Astrocyte (in vitro differentiated cells and primary cell): ENCODE data around the gene OTOGL. TPM values are rescaled to one million over a fixed set of nuclear protein-coding genes. Genes with fewer than 3 reads are reported as not detected.
A peak's percentile ranks its signal among the peaks of the same experiment; 100 is the strongest.

Experiments
- DNase-seq: peaks from one replicate; pipeline ENCODE4 v3.0.0-alpha.2; 2010; ENCODE audit warnings: low read depth
- FAIRE-seq: peaks from 2 replicates; lab custom pipeline; 2011; peaks lifted over from hg19 to GRCh38; lab: Jason Lieb, UNC
- H2AFZ ChIP-seq: 2 replicates; pipeline ENCODE4 v1.6.0; 2012; ENCODE audit warnings: low read depth, low read length, inconsistent platforms
- H3K27ac ChIP-seq: 2 replicates; pipeline ENCODE4 v1.5.1; 2011; ENCODE audit warnings: low read depth, low read length, inconsistent platforms
- H3K27me3 ChIP-seq: 2 replicates; pipeline ENCODE4 v1.6.0; 2011; ENCODE audit warnings: low read length, inconsistent platforms; ENCODE audit not compliant: insufficient read depth
- H3K36me3 ChIP-seq: 2 replicates; pipeline ENCODE4 v1.5.1; 2011; ENCODE audit warnings: low read length, inconsistent platforms; ENCODE audit not compliant: insufficient read depth
- H3K4me1 ChIP-seq: 2 replicates; pipeline ENCODE4 v1.5.1; 2011; ENCODE audit warnings: low read length, inconsistent platforms; ENCODE audit not compliant: insufficient read depth
- H3K4me2 ChIP-seq: 2 replicates; pipeline ENCODE4 v1.6.0; 2012; ENCODE audit warnings: low read length, inconsistent platforms
- H3K4me3 ChIP-seq: 2 replicates; pipeline ENCODE4 v1.5.1; 2011; ENCODE audit warnings: low read depth, mild to moderate bottlenecking, low read length, inconsistent platforms; ENCODE audit not compliant: insufficient read depth
- H3K79me2 ChIP-seq: 2 replicates; pipeline ENCODE4 v1.6.0; 2012; ENCODE audit warnings: mild to moderate bottlenecking, low read length, inconsistent platforms; ENCODE audit not compliant: insufficient read depth
- H3K9ac ChIP-seq: 2 replicates; pipeline ENCODE4 v1.6.0; 2012; ENCODE audit warnings: mild to moderate bottlenecking, low read length, inconsistent platforms
- H3K9me3 ChIP-seq: 2 replicates; pipeline ENCODE4 v1.5.1; 2012; ENCODE audit warnings: low read depth, mild to moderate bottlenecking, low read length, inconsistent platforms; ENCODE audit not compliant: insufficient read depth
- H4K20me1 ChIP-seq: 2 replicates; pipeline ENCODE4 v1.6.0; 2012; ENCODE audit warnings: low read length, inconsistent platforms; ENCODE audit not compliant: insufficient read depth
- H3K27ac Mint-ChIP-seq: one replicate; pipeline ENCODE4 v1.8.0; 2021; ENCODE audit warnings: mild to moderate bottlenecking, mixed read lengths; ENCODE audit not compliant: unreplicated experiment
- H3K27me3 Mint-ChIP-seq: one replicate; pipeline ENCODE4 v1.8.0; 2021; ENCODE audit warnings: low read depth, mixed read lengths; ENCODE audit not compliant: unreplicated experiment
- H3K36me3 Mint-ChIP-seq: one replicate; pipeline ENCODE4 v1.8.0; 2021; ENCODE audit warnings: low read depth, mixed read lengths; ENCODE audit not compliant: unreplicated experiment
- H3K4me1 Mint-ChIP-seq: one replicate; pipeline ENCODE4 v1.8.0; 2021; ENCODE audit warnings: low read depth, mixed read lengths; ENCODE audit not compliant: unreplicated experiment
- H3K4me3 Mint-ChIP-seq: one replicate; pipeline ENCODE4 v1.8.0; 2021; ENCODE audit warnings: mild to moderate bottlenecking, moderate library complexity, mixed read lengths; ENCODE audit not compliant: unreplicated experiment
- H3K9me3 Mint-ChIP-seq: one replicate; pipeline ENCODE4 v1.8.0; 2021; ENCODE audit warnings: mild to moderate bottlenecking, mixed read lengths; ENCODE audit not compliant: unreplicated experiment
- EZH2 ChIP-seq: IDR thresholded peaks from 2 replicates; pipeline ENCODE4 v1.6.1; 2012; ENCODE audit warnings: mild to moderate bottlenecking, low read length, inconsistent platforms; ENCODE audit not compliant: insufficient read depth
- total RNA-seq: library from RNA; stranded (reverse); gene quantifications from 2 replicates; pipeline ENCODE4 v1.2.1, GENCODE V29; 2021
- TF ChIP-seq, protein P1 (sequence below): IDR thresholded peaks from 2 replicates; pipeline ENCODE4 v1.5.1; 2011; ENCODE audit warnings: low read depth, mild to moderate bottlenecking, inconsistent platforms, low read length, moderate library complexity; ENCODE audit not compliant: insufficient read depth

Gene OTOGL
- total RNA-seq, 1 donor from 2014 or later, result 0.16 TPM

DNA sequence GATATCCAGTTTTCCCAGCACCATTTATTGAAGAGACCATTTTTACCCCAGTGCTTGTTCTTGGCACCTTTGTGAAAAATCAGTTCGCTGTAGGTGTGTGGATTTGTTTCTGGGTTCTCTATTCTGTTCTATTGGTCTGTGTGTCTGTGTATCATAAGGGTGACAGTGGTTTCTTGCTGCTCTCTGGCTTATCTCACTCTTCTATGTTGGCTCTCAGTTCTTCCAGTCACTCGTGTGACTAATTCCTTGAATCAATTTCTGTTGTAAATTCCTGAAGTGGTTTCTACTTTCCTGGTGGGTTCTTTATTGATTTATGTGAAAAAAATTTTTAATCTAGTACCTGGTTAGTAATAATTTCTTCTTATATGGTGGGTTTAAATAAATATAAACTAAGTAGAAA lies 58.3 kb downstream of the OTOGL start:
- Histone ChIP-seq H3K27me3 (no peaks in the 10 kb centered on the region), H3K79me2 (no peaks in the 10 kb centered on the region), H2AFZ (no peak overlapping the region), H3K4me3 (no peak overlapping the region), H4K20me1 (no peaks in the 10 kb centered on the region), H3K27ac (no peak overlapping the region), H3K4me2 (no peak overlapping the region), H3K4me1 (no peaks in the 10 kb centered on the region), H3K9ac (no peak overlapping the region), H3K9me3 (no peaks in the 10 kb centered on the region), H3K36me3 (no peaks in the 10 kb centered on the region)
- no peak overlapping the region for H3K27ac Mint-ChIP-seq
- TF ChIP-seq, protein P1, sequence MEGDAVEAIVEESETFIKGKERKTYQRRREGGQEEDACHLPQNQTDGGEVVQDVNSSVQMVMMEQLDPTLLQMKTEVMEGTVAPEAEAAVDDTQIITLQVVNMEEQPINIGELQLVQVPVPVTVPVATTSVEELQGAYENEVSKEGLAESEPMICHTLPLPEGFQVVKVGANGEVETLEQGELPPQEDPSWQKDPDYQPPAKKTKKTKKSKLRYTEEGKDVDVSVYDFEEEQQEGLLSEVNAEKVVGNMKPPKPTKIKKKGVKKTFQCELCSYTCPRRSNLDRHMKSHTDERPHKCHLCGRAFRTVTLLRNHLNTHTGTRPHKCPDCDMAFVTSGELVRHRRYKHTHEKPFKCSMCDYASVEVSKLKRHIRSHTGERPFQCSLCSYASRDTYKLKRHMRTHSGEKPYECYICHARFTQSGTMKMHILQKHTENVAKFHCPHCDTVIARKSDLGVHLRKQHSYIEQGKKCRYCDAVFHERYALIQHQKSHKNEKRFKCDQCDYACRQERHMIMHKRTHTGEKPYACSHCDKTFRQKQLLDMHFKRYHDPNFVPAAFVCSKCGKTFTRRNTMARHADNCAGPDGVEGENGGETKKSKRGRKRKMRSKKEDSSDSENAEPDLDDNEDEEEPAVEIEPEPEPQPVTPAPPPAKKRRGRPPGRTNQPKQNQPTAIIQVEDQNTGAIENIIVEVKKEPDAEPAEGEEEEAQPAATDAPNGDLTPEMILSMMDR, result no peak
- no peak for TF ChIP-seq EZH2
- H3K4me1 Mint-ChIP-seq, result peaks cover 4% of the 10 kb centered on the region
- FAIRE-seq (no peak), DNase-seq (peak; percentile 53)
- no peaks in the 10 kb centered on the region for H3K27me3 Mint-ChIP-seq
- H3K36me3 Mint-ChIP-seq, result no peaks in the 10 kb centered on the region
- no peak overlapping the region for H3K4me3 Mint-ChIP-seq
- no peaks in the 10 kb centered on the region for H3K9me3 Mint-ChIP-seq

GRCh38 chr12:80161612-80162011 lies 62.3 kb downstream of the OTOGL start:
- no peaks in the 10 kb centered on the region for H3K27me3 Mint-ChIP-seq
- no peaks in the 10 kb centered on the region for H3K9me3 ChIP-seq
- no peaks in the 10 kb centered on the region for H3K9me3 Mint-ChIP-seq
- TF ChIP-seq, protein P1, result no peak
- no peak for TF ChIP-seq EZH2
- H3K36me3 ChIP-seq, result no peaks in the 10 kb centered on the region
- no peak overlapping the region for H3K4me2 ChIP-seq
- H3K79me2 ChIP-seq, result no peaks in the 10 kb centered on the region
- no peak overlapping the region for H2AFZ ChIP-seq
- DNase-seq (no peak), FAIRE-seq (no peak)
- no peaks in the 10 kb centered on the region for H3K27me3 ChIP-seq
- H3K27ac Mint-ChIP-seq, result no peak overlapping the region
- no peak overlapping the region for H3K4me3 ChIP-seq
- H3K4me1 ChIP-seq, result no peaks in the 10 kb centered on the region
- no peak overlapping the region for H3K9ac ChIP-seq
- H3K4me1 Mint-ChIP-seq, result peaks cover 4% of the 10 kb centered on the region
- H3K4me3 Mint-ChIP-seq, result no peak overlapping the region
- H3K27ac ChIP-seq, result no peak overlapping the region
- no peaks in the 10 kb centered on the region for H3K36me3 Mint-ChIP-seq
- no peaks in the 10 kb centered on the region for H4K20me1 ChIP-seq

DNA sequence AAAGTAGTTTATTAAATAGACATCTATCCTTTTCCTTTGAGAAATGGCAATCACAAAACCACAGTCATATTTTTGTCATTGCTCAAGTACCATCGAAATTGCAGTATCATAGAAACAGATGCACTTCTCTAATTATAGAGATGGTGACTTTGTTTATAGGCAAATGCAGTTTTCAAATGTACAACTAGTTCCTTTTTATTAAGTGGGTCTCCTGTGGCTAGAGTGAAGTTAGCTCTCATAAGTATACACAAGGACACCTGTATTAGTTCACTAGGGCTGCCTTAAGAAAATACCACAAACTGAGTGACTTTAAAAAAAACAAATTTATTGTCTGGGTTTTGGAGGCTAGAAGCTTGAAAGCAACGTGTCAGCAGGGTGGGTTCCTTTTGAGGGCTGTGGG lies 62.8 kb downstream of the OTOGL start:
- Mint-ChIP-seq H3K36me3 (no peaks in the 10 kb centered on the region), H3K4me1 (peaks cover 4% of the 10 kb centered on the region), H3K4me3 (no peak overlapping the region), H3K27ac (no peak overlapping the region), H3K9me3 (no peaks in the 10 kb centered on the region), H3K27me3 (no peaks in the 10 kb centered on the region)
- no peak overlapping the region for H3K4me2 ChIP-seq
- no peak for DNase-seq
- no peaks in the 10 kb centered on the region for H3K9me3 ChIP-seq
- no peaks in the 10 kb centered on the region for H3K27me3 ChIP-seq
- no peak for FAIRE-seq
- no peaks in the 10 kb centered on the region for H3K36me3 ChIP-seq
- no peaks in the 10 kb centered on the region for H3K79me2 ChIP-seq
- no peak overlapping the region for H3K9ac ChIP-seq
- no peak for TF ChIP-seq EZH2
- H2AFZ ChIP-seq, result no peak overlapping the region
- H4K20me1 ChIP-seq, result no peaks in the 10 kb centered on the region
- no peaks in the 10 kb centered on the region for H3K4me1 ChIP-seq
- H3K4me3 ChIP-seq, result no peak overlapping the region
- H3K27ac ChIP-seq, result no peak overlapping the region
